SJSA1 (cell line): Measurements from ENCODE around the gene C2CD2L. TPM values are rescaled to one million over a fixed set of nuclear protein-coding genes. Genes with fewer than 3 reads are reported as not detected.
A peak's percentile ranks its signal among the peaks of the same experiment; 100 is the strongest.
"Not testable (repeated sequence)": the region's sequence is repeated elsewhere in the genome, so short reads cannot be mapped to it uniquely, and the experiment has no call there.

Experiments
- DNase-seq, 2 experiments: peaks; one replicate each; pipeline ENCODE4 v3.0.0-alpha.2; 2015 to 2020; ENCODE audit warnings: low spot score in 2 of 2, low read depth in 1 of 2
- H3K27ac ChIP-seq: fragments of 250-450 bp; sonication (Bioruptor Pico); 2 replicates; pipeline ENCODE4 v1.5.1; 2020; ENCODE audit warnings: mild to moderate bottlenecking, moderate library complexity
- H3K27me3 ChIP-seq: fragments of 250-450 bp; sonication (Bioruptor Pico); replicated peaks from 2 replicates; pipeline ENCODE4 v1.5.1; 2020; ENCODE audit warnings: mild to moderate bottlenecking, moderate library complexity
- H3K36me3 ChIP-seq: fragments of 250-450 bp; sonication (Bioruptor Pico); 2 replicates; pipeline ENCODE4 v1.5.1; 2020; ENCODE audit warnings: mild to moderate bottlenecking
- H3K4me1 ChIP-seq: fragments of 250-450 bp; sonication (Bioruptor Pico); replicated peaks from 2 replicates; pipeline ENCODE4 v1.6.1; 2021; ENCODE audit warnings: mild to moderate bottlenecking
- H3K4me3 ChIP-seq: fragments of 250-450 bp; sonication (Bioruptor Pico); 2 replicates; pipeline ENCODE4 v1.5.1; 2020; ENCODE audit warnings: mild to moderate bottlenecking
- H3K9me3 ChIP-seq: fragments of 250-450 bp; sonication (Bioruptor Pico); replicated peaks from 2 replicates; pipeline ENCODE4 v1.5.1; 2020; ENCODE audit warnings: mild to moderate bottlenecking
- total RNA-seq: library from RNA; depleted of rRNA; stranded (reverse); fragments of >200 nt; shearing (Covaris generic); gene quantifications from 2 replicates; pipeline ENCODE4 v1.2.3, GENCODE V29; 2014; rRNA removed

C2CD2L gene
- 5.1 and 5.4 TPM in 2 replicates for total RNA-seq

DNA sequence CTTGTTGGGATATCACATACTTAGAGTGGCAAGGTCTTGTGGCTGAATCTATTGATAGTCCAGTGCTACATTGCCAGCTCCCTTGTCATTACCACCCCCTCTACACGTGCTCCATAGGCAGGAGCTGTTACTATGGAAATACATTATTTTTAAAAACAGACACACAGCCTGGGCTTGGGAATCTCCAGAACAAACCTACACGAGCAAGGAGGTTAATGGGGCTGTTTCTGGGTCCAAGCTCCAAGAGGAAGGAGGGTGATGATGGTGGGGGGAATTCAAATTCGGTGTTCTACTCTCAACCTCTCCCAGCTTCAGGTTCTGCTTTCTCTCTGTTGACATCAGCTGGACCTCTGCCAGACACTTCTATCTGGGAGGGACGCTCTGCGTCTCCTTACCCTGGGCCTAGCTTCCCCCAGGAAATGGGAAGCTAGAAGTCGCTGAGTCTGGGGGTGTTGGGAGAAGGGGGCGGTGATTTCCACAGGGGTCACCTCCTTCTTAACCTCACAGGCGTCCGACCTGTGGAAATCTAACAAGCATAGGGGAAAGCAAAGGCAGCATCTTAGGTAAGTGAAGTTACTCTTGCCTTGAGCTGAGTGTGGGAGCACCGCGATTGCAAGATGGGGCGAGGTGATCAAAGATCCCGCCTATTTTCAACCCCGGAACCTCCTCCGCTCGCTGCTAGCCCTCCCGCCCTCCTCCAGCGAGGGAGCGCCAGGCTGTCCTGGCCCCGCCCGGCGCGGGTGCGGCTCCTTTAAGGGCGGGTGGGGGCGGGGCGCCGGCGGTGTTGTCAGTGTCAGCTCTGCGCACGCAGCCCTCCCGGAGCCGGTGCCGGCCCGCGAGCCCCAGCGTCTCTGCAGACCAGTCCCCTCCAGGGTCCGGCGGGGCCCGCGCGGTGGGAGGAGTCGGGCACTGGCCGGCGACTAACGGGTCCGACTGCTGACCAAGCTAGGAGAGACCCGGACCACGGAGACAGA is at the start of gene C2CD2L:
TSS of gene C2CD2L (plus strand) at position 781 of the 974 bp plus-strand sequence. CDS start 398 bp downstream, outside the sequence.
- no peaks in the 10 kb centered on the region for H3K27me3 ChIP-seq
- H3K36me3 ChIP-seq, result no peaks in the 10 kb centered on the region; the same call in 1 of the 2 replicates
- peaks cover 22% of the 10 kb centered on the region for H3K4me1 ChIP-seq
- H3K27ac ChIP-seq, result peak within 1 kb of the TSS; percentile 41; the same call in 1 of the 2 replicates
- H3K9me3 ChIP-seq, result no peaks in the 10 kb centered on the region
- H3K4me3 ChIP-seq, result peak within 1 kb of the TSS; percentile 76
- peak; percentile 68 to 77 for DNase-seq

DNA sequence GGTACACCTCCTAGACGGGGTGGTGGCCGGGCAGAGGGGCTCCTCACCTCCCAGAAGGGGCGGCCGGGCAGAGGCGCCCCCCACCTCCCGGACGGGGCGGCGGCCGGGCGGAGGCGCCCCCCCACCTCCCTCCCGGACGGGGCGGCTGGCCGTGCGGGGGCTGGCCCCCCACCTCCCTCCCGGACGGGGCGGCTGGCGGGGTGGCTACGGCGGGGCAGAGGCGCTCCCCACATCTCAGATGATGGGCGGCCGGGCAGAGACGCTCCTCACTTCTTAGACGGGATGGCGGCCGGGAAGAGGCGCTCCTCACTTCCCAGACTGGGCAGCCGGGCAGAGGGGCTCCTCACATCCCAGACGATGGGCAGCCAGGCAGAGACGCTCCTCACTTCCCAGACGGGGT is 48.0 kb upstream of the C2CD2L start:
- H3K27ac ChIP-seq, H3K4me3 ChIP-seq, H3K27me3 ChIP-seq, H3K9me3 ChIP-seq, DNase-seq: not testable (repeated sequence)
- Histone ChIP-seq H3K4me1 (peaks cover 10% of the 10 kb centered on the region), H3K36me3 (peaks cover 13% of the 10 kb centered on the region)

DNA sequence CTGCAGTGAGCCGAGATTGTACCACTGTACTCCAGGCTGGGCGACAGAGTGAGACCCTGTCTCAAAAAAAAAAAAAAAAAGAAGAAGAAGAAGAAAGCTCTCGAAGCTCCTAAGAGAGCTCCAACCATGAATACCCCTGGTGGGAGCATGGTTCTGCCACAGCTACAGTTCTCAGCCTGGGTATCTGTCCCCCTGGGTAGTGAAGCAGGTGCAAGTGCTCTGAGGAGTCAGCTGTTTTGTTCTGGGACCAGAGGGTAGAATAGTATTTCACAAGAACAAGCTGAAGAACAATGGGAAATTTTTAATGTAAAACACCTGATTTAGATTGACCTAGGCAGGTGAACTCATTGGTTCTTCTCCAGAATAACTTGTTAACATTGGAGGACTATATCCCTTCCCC is 45.9 kb upstream of the C2CD2L start:
- no peaks in the 10 kb centered on the region for H3K27me3 ChIP-seq
- H3K27ac ChIP-seq, result no peak overlapping the region
- no peaks in the 10 kb centered on the region for H3K9me3 ChIP-seq
- DNase-seq, result no peak
- peaks cover 3% of the 10 kb centered on the region; the same call in 1 of the 2 replicates for H3K36me3 ChIP-seq
- peaks cover 5% of the 10 kb centered on the region; the same call in 1 of the 2 replicates for H3K4me1 ChIP-seq
- H3K4me3 ChIP-seq, result no peak overlapping the region

DNA sequence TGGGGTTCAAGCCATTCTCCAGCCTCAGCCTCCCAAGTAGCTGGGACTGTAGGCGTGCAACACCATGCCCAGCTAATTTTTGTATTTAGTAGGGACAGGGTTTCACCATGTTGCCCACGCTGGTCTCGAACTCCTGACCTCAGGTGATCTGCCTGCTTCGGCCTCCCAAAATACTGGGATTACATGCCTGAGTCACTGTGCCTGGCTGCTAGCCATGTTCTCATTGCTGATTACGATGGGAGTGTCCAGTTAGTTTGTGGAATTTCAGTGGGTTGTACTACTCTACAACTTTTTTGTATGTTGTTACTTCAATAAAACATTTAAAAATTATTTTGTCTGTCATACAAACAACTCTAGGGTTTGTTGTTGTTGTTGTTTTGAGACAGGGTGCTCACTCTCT is 44.4 kb upstream of the C2CD2L start:
- DNase-seq, result no peak
- no peaks in the 10 kb centered on the region for H3K27me3 ChIP-seq
- H3K27ac ChIP-seq, result no peak overlapping the region
- no peak overlapping the region for H3K4me3 ChIP-seq
- H3K4me1 ChIP-seq, result peaks cover 4% of the 10 kb centered on the region; the same call in 1 of the 2 replicates
- no peaks in the 10 kb centered on the region for H3K9me3 ChIP-seq
- no peaks in the 10 kb centered on the region for H3K36me3 ChIP-seq

DNA sequence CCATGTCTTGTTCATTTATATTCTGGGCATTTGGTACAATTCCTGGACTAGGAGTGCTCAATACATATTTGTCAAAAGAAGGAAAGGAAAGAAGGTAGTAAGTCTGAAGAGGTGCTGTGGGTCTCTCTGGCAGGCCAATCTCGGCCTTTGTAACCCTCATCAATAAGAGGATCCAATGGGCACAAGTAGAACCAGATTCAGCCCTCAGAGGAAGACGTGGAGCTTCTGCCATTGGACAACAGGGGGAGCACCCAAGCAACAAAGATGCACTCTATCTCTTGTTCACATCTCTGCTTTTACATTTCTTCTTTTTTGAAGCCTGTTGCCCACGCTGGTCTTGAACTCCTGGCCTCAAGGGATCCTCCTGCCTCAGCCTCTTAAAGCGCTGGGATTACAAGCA is 41.8 kb upstream of the C2CD2L start:
- Histone ChIP-seq H3K36me3 (no peaks in the 10 kb centered on the region), H3K9me3 (no peaks in the 10 kb centered on the region), H3K4me1 (no peaks in the 10 kb centered on the region), H3K4me3 (no peak overlapping the region), H3K27me3 (no peaks in the 10 kb centered on the region), H3K27ac (no peak overlapping the region)
- DNase-seq, result no peak

DNA sequence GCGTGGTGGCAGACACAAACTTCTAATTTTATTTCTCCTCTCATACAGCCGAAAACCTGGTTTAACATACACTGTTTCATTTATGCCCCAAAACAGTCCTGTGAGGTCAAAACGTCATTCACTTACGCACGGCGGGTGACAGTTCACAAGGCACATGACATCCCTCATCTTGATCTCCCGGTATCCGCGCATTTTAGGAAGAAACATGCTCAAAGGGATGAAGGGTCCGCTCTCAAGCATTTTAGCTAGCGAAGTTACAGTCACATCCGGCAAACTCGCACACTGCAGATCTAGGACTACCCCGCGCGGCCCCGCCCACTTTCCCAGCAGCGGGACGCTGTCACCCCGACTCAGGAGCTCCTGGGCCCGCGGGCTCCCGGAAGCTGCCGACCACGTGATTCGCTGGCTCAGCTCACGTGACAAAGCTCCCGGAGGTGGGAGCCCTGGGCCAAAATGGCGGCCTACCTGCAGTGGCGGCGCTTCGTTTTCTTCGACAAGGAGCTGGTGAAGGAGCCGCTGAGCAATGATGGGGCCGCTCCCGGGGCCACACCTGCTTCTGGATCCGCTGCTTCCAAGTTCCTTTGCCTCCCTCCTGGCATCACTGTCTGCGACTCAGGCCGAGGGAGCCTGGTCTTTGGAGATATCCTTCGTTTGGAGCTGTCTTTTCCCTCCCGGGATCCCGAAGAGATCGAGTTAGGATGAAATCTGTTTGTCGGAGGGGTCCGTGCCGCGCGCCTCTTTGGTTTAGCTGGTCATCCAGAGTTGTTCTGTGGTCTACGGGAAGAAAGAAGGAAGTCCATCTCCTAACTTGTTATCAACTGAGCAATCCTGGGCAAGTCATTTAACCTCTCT is 39.5 kb upstream of the C2CD2L start, which contains the start of gene VPS11:
TSS of gene VPS11 (plus strand) at position 448 of the 852 bp plus-strand sequence. CDS start at position 454, 6 bp downstream.
- Histone ChIP-seq H3K4me3 (peak within 1 kb of the TSS; percentile 61), H3K27me3 (no peaks in the 10 kb centered on the region), H3K4me1 (no peaks in the 10 kb centered on the region), H3K27ac (peak within 1 kb of the TSS; percentile 28; the same call in 1 of the 2 replicates), H3K36me3 (no peaks in the 10 kb centered on the region), H3K9me3 (no peaks in the 10 kb centered on the region)
- DNase-seq, result peak; percentile 70 to 89

DNA sequence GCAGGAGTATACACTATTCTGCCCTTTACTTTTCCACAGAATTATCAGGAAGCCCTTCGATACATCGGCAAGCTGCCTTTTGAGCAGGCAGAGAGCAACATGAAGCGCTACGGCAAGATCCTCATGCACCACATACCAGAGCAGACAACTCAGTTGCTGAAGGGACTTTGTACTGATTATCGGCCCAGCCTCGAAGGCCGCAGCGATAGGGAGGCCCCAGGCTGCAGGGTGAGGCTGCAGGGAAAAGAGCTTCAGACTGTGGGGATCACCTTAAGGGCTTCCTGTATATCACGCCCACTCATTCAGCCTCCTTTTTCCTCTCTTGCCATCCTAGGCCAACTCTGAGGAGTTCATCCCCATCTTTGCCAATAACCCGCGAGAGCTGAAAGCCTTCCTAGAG is 29.3 kb upstream of the C2CD2L start:
- H3K9me3 ChIP-seq, result no peaks in the 10 kb centered on the region
- H3K4me3 ChIP-seq, result no peak overlapping the region
- no peaks in the 10 kb centered on the region for H3K4me1 ChIP-seq
- H3K27me3 ChIP-seq, result no peaks in the 10 kb centered on the region
- DNase-seq, result no peak
- H3K36me3 ChIP-seq, result peaks cover 8% of the 10 kb centered on the region
- H3K27ac ChIP-seq, result no peak overlapping the region

DNA sequence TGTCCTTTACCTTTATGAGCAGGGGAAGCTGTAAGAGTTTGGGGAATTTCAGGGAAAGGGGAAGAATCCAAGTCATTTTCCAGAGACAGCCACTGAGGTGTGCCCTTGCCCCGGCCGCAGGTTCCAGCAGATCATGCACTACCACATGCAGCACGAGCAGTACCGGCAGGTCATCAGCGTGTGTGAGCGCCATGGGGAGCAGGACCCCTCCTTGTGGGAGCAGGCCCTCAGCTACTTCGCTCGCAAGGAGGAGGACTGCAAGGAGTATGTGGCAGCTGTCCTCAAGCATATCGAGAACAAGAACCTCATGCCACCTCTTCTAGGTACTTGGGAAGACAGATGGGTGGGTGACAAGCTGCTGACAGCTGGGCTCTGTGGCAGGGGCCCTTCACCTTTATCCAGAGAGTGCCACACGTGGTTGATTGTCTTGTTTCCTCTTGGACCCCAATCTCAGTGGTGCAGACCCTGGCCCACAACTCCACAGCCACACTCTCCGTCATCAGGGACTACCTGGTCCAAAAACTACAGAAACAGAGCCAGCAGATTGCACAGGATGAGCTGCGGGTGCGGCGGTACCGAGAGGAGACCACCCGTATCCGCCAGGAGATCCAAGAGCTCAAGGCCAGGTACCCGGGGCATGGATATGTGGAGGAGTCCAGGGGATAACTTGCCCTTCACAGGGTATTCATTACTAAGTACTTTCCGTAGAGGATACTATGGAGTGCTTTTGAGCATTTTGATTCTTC is 28.3 kb upstream of the C2CD2L start:
- no peak overlapping the region for H3K27ac ChIP-seq
- peaks cover 8% of the 10 kb centered on the region for H3K36me3 ChIP-seq
- no peaks in the 10 kb centered on the region for H3K27me3 ChIP-seq
- H3K4me3 ChIP-seq, result no peak overlapping the region
- DNase-seq, result no peak
- no peaks in the 10 kb centered on the region for H3K9me3 ChIP-seq
- H3K4me1 ChIP-seq, result no peaks in the 10 kb centered on the region

DNA sequence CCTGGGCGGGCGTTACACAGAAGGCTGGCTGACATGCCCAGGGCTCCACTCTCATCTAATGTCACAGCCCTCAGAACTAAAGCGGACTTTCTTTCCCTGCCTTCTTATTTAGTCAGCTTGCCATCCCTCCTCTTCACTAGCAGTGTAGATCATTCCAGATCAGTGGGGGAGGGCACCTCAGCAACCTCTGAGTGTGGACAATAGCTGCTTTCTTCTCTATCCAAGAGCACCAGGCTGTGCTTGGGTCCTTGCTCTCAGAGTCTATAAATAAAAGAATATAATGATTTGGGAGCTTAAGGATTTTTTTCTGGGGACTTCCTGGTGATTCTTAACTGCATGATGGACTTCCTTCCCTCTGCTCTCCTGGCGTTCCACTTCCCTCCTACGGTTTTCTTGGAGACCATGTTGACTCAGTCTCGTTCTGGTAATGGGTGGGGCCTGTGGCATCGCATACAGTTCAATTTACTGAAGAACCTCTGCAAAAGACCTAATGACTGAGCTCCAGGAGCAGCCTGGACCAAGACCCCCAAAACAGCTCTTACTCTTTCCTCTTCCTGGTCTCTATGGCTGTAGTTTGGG is 25.4 kb upstream of the C2CD2L start:
- no peak for DNase-seq
- no peaks in the 10 kb centered on the region for H3K9me3 ChIP-seq
- H3K4me1 ChIP-seq, result peaks cover 4% of the 10 kb centered on the region
- no peak overlapping the region for H3K4me3 ChIP-seq
- H3K27me3 ChIP-seq, result no peaks in the 10 kb centered on the region
- no peak overlapping the region for H3K27ac ChIP-seq
- peaks cover 8% of the 10 kb centered on the region for H3K36me3 ChIP-seq

DNA sequence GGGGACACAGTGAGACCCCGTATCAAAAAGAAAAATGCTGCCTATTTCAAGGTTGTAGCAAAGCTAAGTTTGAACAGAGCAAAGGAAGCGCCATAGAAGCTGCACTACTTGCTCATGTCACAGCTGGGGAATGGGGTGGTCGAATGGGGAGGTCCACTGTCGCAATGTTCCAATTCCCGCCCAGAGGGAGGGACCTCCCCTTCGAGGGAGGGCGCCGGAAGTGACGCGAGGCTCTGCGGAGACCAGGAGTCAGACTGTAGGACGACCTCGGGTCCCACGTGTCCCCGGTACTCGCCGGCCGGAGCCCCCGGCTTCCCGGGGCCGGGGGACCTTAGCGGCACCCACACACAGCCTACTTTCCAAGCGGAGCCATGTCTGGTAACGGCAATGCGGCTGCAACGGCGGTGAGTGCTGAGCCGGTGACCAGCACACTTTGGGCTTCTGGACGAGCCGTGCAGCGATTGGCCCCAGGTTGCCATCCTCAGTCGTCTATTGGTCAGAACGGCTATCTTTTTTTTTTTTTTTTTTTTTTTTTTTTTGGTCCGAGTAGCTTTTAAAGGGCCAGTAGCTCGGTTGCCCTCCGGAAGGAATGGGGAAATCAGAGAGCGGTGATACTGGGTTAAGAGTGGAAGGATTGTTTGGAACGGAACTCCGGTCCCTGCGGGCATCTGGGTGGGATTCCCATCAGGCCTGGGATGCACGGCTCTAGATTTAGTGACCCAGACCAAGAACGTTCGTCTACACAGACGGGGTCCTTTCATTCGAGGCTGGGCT is 22.3 kb upstream of the C2CD2L start, which contains the start of gene HMBS:
TSS of gene HMBS (plus strand) at position 219 of the 774 bp plus-strand sequence. CDS start at position 372, 153 bp downstream.
- peaks cover 4% of the 10 kb centered on the region for H3K4me1 ChIP-seq
- peak within 1 kb of the TSS; percentile 87 for H3K4me3 ChIP-seq
- H3K36me3 ChIP-seq, result no peaks in the 10 kb centered on the region
- no peaks in the 10 kb centered on the region for H3K9me3 ChIP-seq
- H3K27me3 ChIP-seq, result no peaks in the 10 kb centered on the region
- H3K27ac ChIP-seq, result peak within 1 kb of the TSS; percentile 82
- DNase-seq, result peak; percentile 82 to 94

DNA sequence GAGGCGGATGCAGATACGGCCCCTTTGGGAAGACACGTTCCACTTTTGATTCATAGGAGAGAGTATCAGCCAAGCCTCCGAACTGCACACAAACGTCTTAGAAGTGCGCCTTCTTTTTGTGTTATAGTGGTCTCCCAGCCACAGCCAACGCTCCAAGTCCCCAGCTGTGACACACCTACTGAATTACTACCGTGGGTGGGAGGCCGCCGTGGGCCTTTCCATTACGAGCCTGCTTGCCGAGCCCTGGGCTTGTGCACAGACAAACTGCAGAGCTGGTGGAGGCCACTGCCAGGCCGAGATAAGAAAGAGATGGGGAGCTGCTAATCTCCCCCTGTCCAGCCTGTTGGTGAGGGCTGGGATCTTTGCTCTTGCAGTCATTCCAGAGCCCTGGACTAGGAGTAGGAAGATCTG is 21.7 kb upstream of the C2CD2L start:
- no peaks in the 10 kb centered on the region for H3K36me3 ChIP-seq
- H3K4me3 ChIP-seq, result peak overlapping the region; percentile 87
- H3K27me3 ChIP-seq, result no peaks in the 10 kb centered on the region
- no peak overlapping the region for H3K27ac ChIP-seq
- H3K9me3 ChIP-seq, result no peaks in the 10 kb centered on the region
- DNase-seq, result no peak
- peaks cover 4% of the 10 kb centered on the region for H3K4me1 ChIP-seq

DNA sequence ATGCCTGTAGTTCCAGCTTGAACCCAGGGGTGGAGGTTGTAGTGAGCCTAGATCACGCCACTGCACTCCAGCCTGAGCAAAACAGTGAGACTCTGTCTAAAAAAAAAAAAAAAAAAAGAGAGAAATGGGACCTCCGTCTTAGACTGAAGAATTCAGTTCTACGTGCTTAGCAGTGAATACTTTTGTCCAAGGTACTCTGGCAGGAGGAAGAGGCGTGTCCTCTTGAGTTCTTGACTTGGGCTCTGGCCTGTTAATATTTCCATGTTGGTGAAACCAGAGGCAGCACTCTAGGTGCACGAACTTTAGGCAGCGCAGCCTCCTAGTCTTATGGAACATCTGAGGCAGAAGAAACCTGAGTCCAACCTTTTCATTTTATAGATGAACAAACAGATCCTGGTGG is 20.0 kb upstream of the C2CD2L start:
- Histone ChIP-seq H3K4me3 (no peak overlapping the region), H3K4me1 (peaks cover 4% of the 10 kb centered on the region), H3K36me3 (peaks cover 9% of the 10 kb centered on the region), H3K27ac (no peak overlapping the region), H3K9me3 (no peaks in the 10 kb centered on the region), H3K27me3 (no peaks in the 10 kb centered on the region)
- no peak for DNase-seq
